Measurements from ENCODE around the gene BAZ2B. TPM values are rescaled to one million over a fixed set of nuclear protein-coding genes. Genes with fewer than 3 reads are reported as not detected.

BAZ2B gene
- total and polyA plus RNA-seq, 2 experiments from 2014 or later, result 51.7 to 62.9 TPM

DNA sequence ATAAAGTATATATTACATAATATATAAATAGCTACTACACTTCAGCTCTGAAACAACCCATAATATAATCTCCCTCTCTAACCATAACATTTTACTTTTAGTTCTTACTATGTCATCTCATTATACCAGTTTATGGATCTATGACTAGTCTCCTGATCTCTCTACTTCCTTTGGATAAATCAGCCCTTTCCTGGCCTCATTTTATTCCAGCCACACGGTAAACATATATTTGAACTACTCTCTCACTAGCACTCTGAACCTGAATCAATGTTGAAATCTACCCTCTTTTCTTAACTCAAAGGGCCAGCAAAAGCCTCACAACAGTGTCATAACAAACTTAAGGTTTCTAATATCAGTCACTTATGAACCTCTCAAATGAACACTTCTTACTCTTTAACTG lies 62.6 kb downstream of the BAZ2B start:
- H3K27ac ChIP-seq (ENCODE audit: low read depth), result no peak overlapping the region
- H3K4me3 Mint-ChIP-seq, result no peak overlapping the region
- no peaks in the 10 kb centered on the region for H4K20me1 ChIP-seq (replicated peaks; ENCODE audit: insufficient read depth)
- no peak overlapping the region for H2AFZ ChIP-seq
- no peak overlapping the region for H3K4me2 ChIP-seq
- peaks cover 5% of the 10 kb centered on the region for H3K79me2 ChIP-seq (replicated peaks; ENCODE audit: insufficient read depth)
- peaks cover 10% of the 10 kb centered on the region; the same call in 1 of the 2 replicates for H3K4me1 ChIP-seq (ENCODE audit: insufficient read depth)
- no peaks in the 10 kb centered on the region for H3K27me3 Mint-ChIP-seq (ENCODE audit: insufficient read depth, low read depth, poor library complexity)
- H3K36me3 Mint-ChIP-seq (ENCODE audit: low read depth), result no peaks in the 10 kb centered on the region
- H3K27ac Mint-ChIP-seq, result no peak overlapping the region; the same call in 1 of the 2 replicates
- H3K9me2 ChIP-seq (ENCODE audit: insufficient read depth), result no peaks in the 10 kb centered on the region
- DNase-seq (ENCODE audit: low spot score), result no peak
- H3K4me3 ChIP-seq, result no peak overlapping the region
- H3F3A ChIP-seq (replicated peaks; ENCODE audit: low read depth), result no peaks in the 10 kb centered on the region
- H3K4me1 Mint-ChIP-seq, result peaks cover 14% of the 10 kb centered on the region
- H3K9me3 Mint-ChIP-seq, result no peaks in the 10 kb centered on the region
- no peaks in the 10 kb centered on the region for H3K36me3 ChIP-seq (ENCODE audit: insufficient read depth)
- TF ChIP-seq, protein P1, sequence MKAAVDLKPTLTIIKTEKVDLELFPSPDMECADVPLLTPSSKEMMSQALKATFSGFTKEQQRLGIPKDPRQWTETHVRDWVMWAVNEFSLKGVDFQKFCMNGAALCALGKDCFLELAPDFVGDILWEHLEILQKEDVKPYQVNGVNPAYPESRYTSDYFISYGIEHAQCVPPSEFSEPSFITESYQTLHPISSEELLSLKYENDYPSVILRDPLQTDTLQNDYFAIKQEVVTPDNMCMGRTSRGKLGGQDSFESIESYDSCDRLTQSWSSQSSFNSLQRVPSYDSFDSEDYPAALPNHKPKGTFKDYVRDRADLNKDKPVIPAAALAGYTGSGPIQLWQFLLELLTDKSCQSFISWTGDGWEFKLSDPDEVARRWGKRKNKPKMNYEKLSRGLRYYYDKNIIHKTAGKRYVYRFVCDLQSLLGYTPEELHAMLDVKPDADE (IDR thresholded peaks at IDR 0.05), result no peak
- TF ChIP-seq EZH2 (IDR thresholded peaks at IDR 0.05; ENCODE audit: low read depth, unreplicated experiment) (no peak), CREB1 (CRISPR knock-in tag; IDR thresholded peaks at IDR 0.05; ENCODE audit: low read depth) (no peak), NANOG (IDR thresholded peaks at IDR 0.05; ENCODE audit: borderline replicate concordance) (no peak), ZNF331 (CRISPR knock-in tag; IDR thresholded peaks at IDR 0.05; ENCODE audit: low read depth) (no peak), EZH2phosphoT487 (IDR thresholded peaks at IDR 0.05; ENCODE audit: unreplicated experiment) (no peak), STAT1 (IDR thresholded peaks at IDR 0.05; ENCODE audit: unreplicated experiment) (no peak), ZNF114 (CRISPR knock-in tag; IDR thresholded peaks at IDR 0.05) (no peak), JUNB (IDR thresholded peaks at IDR 0.05; ENCODE audit: unreplicated experiment) (no peak), POLR2AphosphoS5 (IDR thresholded peaks at IDR 0.05; ENCODE audit: low read depth) (no peak)
- TF ChIP-seq, protein P2, sequence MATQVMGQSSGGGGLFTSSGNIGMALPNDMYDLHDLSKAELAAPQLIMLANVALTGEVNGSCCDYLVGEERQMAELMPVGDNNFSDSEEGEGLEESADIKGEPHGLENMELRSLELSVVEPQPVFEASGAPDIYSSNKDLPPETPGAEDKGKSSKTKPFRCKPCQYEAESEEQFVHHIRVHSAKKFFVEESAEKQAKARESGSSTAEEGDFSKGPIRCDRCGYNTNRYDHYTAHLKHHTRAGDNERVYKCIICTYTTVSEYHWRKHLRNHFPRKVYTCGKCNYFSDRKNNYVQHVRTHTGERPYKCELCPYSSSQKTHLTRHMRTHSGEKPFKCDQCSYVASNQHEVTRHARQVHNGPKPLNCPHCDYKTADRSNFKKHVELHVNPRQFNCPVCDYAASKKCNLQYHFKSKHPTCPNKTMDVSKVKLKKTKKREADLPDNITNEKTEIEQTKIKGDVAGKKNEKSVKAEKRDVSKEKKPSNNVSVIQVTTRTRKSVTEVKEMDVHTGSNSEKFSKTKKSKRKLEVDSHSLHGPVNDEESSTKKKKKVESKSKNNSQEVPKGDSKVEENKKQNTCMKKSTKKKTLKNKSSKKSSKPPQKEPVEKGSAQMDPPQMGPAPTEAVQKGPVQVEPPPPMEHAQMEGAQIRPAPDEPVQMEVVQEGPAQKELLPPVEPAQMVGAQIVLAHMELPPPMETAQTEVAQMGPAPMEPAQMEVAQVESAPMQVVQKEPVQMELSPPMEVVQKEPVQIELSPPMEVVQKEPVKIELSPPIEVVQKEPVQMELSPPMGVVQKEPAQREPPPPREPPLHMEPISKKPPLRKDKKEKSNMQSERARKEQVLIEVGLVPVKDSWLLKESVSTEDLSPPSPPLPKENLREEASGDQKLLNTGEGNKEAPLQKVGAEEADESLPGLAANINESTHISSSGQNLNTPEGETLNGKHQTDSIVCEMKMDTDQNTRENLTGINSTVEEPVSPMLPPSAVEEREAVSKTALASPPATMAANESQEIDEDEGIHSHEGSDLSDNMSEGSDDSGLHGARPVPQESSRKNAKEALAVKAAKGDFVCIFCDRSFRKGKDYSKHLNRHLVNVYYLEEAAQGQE (IDR thresholded peaks at IDR 0.05; ENCODE audit: unreplicated experiment), result no peak
- TF ChIP-seq, protein P3, sequence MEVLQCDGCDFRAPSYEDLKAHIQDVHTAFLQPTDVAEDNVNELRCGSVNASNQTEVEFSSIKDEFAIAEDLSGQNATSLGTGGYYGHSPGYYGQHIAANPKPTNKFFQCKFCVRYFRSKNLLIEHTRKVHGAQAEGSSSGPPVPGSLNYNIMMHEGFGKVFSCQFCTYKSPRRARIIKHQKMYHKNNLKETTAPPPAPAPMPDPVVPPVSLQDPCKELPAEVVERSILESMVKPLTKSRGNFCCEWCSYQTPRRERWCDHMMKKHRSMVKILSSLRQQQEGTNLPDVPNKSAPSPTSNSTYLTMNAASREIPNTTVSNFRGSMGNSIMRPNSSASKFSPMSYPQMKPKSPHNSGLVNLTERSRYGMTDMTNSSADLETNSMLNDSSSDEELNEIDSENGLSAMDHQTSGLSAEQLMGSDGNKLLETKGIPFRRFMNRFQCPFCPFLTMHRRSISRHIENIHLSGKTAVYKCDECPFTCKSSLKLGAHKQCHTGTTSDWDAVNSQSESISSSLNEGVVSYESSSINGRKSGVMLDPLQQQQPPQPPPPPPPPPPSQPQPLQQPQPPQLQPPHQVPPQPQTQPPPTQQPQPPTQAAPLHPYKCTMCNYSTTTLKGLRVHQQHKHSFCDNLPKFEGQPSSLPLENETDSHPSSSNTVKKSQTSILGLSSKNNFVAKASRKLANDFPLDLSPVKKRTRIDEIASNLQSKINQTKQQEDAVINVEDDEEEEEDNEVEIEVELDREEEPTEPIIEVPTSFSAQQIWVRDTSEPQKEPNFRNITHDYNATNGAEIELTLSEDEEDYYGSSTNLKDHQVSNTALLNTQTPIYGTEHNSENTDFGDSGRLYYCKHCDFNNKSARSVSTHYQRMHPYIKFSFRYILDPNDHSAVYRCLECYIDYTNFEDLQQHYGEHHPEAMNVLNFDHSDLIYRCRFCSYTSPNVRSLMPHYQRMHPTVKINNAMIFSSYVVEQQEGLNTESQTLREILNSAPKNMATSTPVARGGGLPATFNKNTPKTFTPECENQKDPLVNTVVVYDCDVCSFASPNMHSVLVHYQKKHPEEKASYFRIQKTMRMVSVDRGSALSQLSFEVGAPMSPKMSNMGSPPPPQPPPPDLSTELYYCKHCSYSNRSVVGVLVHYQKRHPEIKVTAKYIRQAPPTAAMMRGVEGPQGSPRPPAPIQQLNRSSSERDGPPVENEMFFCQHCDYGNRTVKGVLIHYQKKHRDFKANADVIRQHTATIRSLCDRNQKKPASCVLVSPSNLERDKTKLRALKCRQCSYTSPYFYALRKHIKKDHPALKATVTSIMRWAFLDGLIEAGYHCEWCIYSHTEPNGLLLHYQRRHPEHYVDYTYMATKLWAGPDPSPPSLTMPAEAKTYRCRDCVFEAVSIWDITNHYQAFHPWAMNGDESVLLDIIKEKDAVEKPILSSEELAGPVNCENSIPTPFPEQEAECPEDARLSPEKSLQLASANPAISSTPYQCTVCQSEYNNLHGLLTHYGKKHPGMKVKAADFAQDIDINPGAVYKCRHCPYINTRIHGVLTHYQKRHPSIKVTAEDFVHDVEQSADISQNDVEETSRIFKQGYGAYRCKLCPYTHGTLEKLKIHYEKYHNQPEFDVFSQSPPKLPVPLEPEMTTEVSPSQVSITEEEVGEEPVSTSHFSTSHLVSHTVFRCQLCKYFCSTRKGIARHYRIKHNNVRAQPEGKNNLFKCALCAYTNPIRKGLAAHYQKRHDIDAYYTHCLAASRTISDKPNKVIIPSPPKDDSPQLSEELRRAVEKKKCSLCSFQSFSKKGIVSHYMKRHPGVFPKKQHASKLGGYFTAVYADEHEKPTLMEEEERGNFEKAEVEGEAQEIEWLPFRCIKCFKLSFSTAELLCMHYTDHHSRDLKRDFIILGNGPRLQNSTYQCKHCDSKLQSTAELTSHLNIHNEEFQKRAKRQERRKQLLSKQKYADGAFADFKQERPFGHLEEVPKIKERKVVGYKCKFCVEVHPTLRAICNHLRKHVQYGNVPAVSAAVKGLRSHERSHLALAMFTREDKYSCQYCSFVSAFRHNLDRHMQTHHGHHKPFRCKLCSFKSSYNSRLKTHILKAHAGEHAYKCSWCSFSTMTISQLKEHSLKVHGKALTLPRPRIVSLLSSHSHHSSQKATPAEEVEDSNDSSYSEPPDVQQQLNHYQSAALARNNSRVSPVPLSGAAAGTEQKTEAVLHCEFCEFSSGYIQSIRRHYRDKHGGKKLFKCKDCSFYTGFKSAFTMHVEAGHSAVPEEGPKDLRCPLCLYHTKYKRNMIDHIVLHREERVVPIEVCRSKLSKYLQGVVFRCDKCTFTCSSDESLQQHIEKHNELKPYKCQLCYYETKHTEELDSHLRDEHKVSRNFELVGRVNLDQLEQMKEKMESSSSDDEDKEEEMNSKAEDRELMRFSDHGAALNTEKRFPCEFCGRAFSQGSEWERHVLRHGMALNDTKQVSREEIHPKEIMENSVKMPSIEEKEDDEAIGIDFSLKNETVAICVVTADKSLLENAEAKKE (CRISPR knock-in tag; IDR thresholded peaks at IDR 0.05), result no peak
- TF ChIP-seq, protein P4, sequence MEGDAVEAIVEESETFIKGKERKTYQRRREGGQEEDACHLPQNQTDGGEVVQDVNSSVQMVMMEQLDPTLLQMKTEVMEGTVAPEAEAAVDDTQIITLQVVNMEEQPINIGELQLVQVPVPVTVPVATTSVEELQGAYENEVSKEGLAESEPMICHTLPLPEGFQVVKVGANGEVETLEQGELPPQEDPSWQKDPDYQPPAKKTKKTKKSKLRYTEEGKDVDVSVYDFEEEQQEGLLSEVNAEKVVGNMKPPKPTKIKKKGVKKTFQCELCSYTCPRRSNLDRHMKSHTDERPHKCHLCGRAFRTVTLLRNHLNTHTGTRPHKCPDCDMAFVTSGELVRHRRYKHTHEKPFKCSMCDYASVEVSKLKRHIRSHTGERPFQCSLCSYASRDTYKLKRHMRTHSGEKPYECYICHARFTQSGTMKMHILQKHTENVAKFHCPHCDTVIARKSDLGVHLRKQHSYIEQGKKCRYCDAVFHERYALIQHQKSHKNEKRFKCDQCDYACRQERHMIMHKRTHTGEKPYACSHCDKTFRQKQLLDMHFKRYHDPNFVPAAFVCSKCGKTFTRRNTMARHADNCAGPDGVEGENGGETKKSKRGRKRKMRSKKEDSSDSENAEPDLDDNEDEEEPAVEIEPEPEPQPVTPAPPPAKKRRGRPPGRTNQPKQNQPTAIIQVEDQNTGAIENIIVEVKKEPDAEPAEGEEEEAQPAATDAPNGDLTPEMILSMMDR (conservative IDR thresholded peaks at IDR 0.05; ENCODE audit: low read depth in 2 of 2), result no peak
- ATAC-seq, result no peak
- H3K27me3 ChIP-seq (ENCODE audit: insufficient read depth), result no peaks in the 10 kb centered on the region

All from GM23338 (cell line).